Measurements from ENCODE around the gene LRRC8A.

DNA sequence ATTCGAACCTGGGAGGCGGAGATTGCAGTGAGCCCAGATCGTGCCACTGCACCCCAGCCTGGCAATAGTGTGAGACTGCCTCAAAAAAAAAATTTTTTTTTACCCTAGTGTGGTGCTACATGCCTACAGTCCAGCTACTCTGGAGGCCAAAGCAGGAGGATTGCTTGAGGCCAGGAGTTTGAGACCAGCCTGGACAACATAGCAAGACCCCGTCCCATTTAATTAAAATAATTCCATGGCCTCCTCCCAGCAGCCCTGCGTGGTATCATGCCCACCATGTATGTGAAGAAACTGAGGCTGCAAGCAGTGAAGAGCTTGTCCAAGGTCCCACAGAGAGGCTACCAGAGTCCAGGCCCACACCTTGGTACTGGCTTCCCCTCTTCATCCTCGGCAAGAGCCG lies 19.4 kb downstream of the LRRC8A start:
- TF ChIP-seq SIN3A (IDR thresholded peaks at IDR 0.05; ENCODE audit: borderline replicate concordance, insufficient read depth, low read depth, low read length) (no peak), POLR2AphosphoS5 (IDR thresholded peaks at IDR 0.05; ENCODE audit: low read depth, low read length) (no peak)
- TF ChIP-seq, protein P1, sequence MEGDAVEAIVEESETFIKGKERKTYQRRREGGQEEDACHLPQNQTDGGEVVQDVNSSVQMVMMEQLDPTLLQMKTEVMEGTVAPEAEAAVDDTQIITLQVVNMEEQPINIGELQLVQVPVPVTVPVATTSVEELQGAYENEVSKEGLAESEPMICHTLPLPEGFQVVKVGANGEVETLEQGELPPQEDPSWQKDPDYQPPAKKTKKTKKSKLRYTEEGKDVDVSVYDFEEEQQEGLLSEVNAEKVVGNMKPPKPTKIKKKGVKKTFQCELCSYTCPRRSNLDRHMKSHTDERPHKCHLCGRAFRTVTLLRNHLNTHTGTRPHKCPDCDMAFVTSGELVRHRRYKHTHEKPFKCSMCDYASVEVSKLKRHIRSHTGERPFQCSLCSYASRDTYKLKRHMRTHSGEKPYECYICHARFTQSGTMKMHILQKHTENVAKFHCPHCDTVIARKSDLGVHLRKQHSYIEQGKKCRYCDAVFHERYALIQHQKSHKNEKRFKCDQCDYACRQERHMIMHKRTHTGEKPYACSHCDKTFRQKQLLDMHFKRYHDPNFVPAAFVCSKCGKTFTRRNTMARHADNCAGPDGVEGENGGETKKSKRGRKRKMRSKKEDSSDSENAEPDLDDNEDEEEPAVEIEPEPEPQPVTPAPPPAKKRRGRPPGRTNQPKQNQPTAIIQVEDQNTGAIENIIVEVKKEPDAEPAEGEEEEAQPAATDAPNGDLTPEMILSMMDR (IDR thresholded peaks at IDR 0.05), result no peak
- TF ChIP-seq, protein P2, sequence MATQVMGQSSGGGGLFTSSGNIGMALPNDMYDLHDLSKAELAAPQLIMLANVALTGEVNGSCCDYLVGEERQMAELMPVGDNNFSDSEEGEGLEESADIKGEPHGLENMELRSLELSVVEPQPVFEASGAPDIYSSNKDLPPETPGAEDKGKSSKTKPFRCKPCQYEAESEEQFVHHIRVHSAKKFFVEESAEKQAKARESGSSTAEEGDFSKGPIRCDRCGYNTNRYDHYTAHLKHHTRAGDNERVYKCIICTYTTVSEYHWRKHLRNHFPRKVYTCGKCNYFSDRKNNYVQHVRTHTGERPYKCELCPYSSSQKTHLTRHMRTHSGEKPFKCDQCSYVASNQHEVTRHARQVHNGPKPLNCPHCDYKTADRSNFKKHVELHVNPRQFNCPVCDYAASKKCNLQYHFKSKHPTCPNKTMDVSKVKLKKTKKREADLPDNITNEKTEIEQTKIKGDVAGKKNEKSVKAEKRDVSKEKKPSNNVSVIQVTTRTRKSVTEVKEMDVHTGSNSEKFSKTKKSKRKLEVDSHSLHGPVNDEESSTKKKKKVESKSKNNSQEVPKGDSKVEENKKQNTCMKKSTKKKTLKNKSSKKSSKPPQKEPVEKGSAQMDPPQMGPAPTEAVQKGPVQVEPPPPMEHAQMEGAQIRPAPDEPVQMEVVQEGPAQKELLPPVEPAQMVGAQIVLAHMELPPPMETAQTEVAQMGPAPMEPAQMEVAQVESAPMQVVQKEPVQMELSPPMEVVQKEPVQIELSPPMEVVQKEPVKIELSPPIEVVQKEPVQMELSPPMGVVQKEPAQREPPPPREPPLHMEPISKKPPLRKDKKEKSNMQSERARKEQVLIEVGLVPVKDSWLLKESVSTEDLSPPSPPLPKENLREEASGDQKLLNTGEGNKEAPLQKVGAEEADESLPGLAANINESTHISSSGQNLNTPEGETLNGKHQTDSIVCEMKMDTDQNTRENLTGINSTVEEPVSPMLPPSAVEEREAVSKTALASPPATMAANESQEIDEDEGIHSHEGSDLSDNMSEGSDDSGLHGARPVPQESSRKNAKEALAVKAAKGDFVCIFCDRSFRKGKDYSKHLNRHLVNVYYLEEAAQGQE (IDR thresholded peaks at IDR 0.05; ENCODE audit: insufficient read depth in 1 of 2, low read depth in 2 of 2, low read length in 1 of 2), result no peak
